ENCODE data around the gene RUFY1. TPM values are rescaled to one million over a fixed set of nuclear protein-coding genes. Genes with fewer than 3 reads are reported as not detected.

Gene RUFY1
- total RNA-seq, 1 donor from 2014 or later: 51.6 TPM

DNA sequence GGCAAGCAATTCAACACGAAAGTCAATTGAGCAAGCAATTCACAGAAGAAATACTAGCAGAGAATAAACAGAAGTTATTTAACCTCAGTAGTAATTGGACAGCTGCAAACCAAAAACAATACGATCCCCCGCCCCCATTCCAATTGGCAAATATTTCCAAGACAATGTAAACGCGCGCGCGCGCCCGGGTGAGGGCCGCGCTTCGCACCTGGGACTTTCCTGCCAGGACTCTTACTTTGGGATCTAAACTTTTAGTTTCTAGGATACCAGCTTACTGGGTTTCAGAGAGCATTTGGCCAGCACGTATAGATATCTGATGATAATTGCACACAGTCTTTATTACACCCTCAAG lies 8.6 kb downstream of the RUFY1 start:
- no peaks in the 10 kb centered on the region for H3K27me3 Mint-ChIP-seq
- H3K36me3 Mint-ChIP-seq: peaks cover 5% of the 10 kb centered on the region
- H3K27ac Mint-ChIP-seq: peak overlapping the region; percentile 98
- H3K4me3 Mint-ChIP-seq: peak overlapping the region; percentile 96
- DNase-seq (ENCODE audit: extremely low spot score, unreplicated experiment): peak; percentile 74
- TF ChIP-seq, protein P1, sequence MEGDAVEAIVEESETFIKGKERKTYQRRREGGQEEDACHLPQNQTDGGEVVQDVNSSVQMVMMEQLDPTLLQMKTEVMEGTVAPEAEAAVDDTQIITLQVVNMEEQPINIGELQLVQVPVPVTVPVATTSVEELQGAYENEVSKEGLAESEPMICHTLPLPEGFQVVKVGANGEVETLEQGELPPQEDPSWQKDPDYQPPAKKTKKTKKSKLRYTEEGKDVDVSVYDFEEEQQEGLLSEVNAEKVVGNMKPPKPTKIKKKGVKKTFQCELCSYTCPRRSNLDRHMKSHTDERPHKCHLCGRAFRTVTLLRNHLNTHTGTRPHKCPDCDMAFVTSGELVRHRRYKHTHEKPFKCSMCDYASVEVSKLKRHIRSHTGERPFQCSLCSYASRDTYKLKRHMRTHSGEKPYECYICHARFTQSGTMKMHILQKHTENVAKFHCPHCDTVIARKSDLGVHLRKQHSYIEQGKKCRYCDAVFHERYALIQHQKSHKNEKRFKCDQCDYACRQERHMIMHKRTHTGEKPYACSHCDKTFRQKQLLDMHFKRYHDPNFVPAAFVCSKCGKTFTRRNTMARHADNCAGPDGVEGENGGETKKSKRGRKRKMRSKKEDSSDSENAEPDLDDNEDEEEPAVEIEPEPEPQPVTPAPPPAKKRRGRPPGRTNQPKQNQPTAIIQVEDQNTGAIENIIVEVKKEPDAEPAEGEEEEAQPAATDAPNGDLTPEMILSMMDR (conservative IDR thresholded peaks at IDR 0.05): no peak
- no peaks in the 10 kb centered on the region for H3K9me3 Mint-ChIP-seq
- H3K4me1 Mint-ChIP-seq (ENCODE audit: unreplicated experiment): peaks cover 13% of the 10 kb centered on the region

DNA sequence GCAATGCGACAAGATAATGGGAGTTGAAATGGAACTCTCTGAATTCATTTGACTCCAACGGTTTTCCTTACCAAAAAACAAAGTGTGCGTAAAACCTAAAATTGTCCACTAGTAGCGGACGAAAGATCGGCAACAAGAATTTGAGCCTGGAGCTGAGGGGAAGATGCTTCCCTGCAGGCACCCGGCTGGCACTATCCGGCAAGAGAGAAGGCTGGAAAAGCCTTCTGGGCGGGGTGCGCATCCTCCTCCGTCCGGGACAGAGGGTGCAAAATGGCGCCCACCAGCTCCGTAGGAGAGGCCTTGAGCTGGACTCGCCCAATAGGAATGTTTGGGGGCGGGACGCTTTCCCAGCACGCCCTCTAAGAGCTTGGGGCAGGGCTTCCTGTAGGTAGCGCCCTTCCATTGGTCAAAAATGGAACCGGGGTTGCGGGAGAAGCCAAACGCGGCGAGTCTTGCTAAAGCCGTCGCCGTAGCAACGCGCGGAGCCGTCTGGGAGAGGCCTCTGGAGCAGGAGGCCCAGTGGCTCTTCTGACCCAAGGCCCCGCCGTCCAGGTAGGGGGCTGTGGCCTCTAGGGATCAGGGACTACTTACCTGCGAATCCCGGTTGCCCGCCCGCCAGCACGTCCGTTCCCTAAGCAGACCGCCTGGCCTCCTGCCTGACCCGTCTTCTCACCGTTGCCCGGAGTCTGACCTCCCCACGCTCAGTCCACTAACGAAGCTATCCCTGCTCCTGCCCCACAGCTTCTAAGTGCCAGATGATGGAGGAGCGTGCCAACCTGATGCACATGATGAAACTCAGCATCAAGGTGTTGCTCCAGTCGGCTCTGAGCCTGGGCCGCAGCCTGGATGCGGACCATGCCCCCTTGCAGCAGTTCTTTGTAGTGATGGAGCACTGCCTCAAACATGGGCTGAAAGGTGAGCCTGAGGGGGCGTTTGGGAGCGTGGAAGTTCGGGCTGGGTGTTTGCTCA lies 9.2 kb downstream of the RUFY1 start:
- peak; percentile 96 for DNase-seq (ENCODE audit: extremely low spot score, unreplicated experiment)
- TF ChIP-seq, protein P1 (conservative IDR thresholded peaks at IDR 0.05): no peak
- H3K4me1 Mint-ChIP-seq (ENCODE audit: unreplicated experiment): peaks cover 13% of the 10 kb centered on the region

DNA sequence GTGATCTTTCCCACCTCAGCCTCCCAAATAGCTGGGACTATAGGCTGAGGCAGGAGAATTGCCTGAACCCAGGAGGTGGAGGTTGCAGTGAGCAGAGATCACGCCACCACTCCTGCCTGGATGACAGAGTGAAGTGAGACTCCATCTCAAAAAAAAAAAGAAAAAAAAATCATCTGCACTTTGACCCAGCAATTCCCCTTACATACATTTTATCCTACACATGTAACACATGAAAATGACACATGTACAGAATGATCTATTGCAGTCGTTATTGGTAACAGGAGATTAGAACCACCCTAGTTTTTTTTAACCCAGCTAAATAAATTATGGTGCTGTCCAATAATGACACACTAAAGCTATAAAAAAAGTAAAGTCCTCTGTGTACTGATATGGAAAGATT lies 14.2 kb downstream of the RUFY1 start:
- TF ChIP-seq, protein P1 (conservative IDR thresholded peaks at IDR 0.05): no peak

More for the DNA sequence above, 9.2 kb downstream of the RUFY1 start:
- H3K4me3 Mint-ChIP-seq: peak overlapping the region; percentile 96
- H3K36me3 Mint-ChIP-seq: peaks cover 3% of the 10 kb centered on the region
- H3K27me3 Mint-ChIP-seq: no peaks in the 10 kb centered on the region
- peak overlapping the region; percentile 98 for H3K27ac Mint-ChIP-seq
- no peaks in the 10 kb centered on the region for H3K9me3 Mint-ChIP-seq

DNA sequence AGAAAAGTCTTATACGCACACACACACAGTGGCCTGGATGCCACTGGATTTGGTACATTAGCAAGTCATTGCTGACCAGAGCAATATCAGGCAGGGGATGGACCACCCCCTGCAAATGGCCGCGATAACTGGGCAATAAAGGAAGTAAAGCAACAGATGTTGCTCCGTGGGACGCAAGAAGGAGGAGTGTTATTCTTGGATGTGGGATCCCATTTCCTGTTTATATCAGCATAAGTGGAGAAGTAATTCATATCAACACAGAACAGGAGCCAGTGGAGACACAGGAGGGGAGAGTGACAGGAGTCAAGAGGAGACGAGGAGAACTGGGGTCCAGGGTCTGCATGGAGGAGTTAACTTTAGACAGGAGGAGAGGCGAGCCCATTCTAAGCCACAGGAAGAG lies 18.4 kb downstream of the RUFY1 start:
- no peak overlapping the region for H3K4me3 Mint-ChIP-seq
- H3K27ac Mint-ChIP-seq: no peak overlapping the region
- peaks cover 23% of the 10 kb centered on the region for H3K36me3 Mint-ChIP-seq
- H3K9me3 Mint-ChIP-seq: no peaks in the 10 kb centered on the region
- no peaks in the 10 kb centered on the region for H3K4me1 Mint-ChIP-seq (ENCODE audit: unreplicated experiment)
- no peaks in the 10 kb centered on the region for H3K27me3 Mint-ChIP-seq
- no peak for DNase-seq (ENCODE audit: extremely low spot score, unreplicated experiment)
- TF ChIP-seq, protein P1 (conservative IDR thresholded peaks at IDR 0.05): no peak

More for the DNA sequence above, 14.2 kb downstream of the RUFY1 start:
- Mint-ChIP-seq H3K4me1 (ENCODE audit: unreplicated experiment) (no peaks in the 10 kb centered on the region), H3K27me3 (no peaks in the 10 kb centered on the region), H3K27ac (no peak overlapping the region), H3K4me3 (no peak overlapping the region), H3K36me3 (peaks cover 16% of the 10 kb centered on the region), H3K9me3 (no peaks in the 10 kb centered on the region)
- DNase-seq (ENCODE audit: extremely low spot score, unreplicated experiment): no peak

DNA sequence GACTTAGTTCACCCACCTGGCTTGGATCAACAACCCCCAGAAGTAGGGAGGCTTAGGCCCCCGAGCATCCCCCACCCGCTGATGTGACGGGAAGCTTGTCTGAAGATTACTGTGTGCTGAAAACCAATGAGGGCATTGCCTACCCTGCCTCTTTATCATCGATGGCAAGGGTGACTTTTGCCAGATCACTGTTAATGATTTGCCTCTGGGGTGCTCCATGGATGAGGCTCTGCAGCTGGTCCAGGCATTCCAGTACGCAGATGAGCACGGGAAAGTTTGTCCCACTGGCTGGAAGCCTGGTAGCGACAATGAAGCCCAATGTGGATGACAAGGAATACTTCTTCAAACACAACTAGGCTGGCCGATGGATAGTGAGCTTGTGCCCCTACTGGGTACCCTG lies 22.0 kb downstream of the RUFY1 start:
- H3K4me1 Mint-ChIP-seq (ENCODE audit: unreplicated experiment): no peaks in the 10 kb centered on the region
- no peaks in the 10 kb centered on the region for H3K27me3 Mint-ChIP-seq
- peaks cover 33% of the 10 kb centered on the region for H3K36me3 Mint-ChIP-seq
- no peaks in the 10 kb centered on the region for H3K9me3 Mint-ChIP-seq
- no peak overlapping the region for H3K27ac Mint-ChIP-seq
- no peak for DNase-seq (ENCODE audit: extremely low spot score, unreplicated experiment)
- H3K4me3 Mint-ChIP-seq: no peak overlapping the region
- TF ChIP-seq, protein P1 (conservative IDR thresholded peaks at IDR 0.05): no peak
